GM20431 (cell line): Measurements from ENCODE around the gene ARID1B.

Experiments used
- in situ Hi-C: fragments of 300-500 bp; cut with MseI, MboI; formaldehyde crosslinking; loops from one replicate; pipeline ENCODE4 v1.15.0; 2020; ENCODE audit warnings: low sequenced_read_pairs; ENCODE audit not compliant: unreplicated experiment

The ARID1B gene

DNA sequence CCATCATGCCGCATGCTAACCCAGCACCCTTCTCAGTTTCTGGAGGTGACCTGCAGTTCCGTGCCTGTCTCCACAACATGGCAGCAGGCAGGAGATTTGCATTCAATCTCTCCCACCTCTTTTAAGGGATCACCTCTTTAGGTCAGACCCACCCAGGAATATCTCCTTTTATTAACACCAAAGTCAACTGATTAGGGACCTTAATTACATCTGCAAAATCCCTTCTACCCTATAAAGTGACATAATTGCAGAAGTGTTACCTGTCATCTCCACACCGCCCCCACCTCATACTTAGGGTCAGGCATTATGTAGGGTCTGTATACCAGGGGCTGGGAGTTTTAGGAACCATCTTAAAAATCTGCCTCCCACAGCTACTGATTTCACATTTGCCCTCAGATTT is 278.7 kb downstream of the ARID1B start:
- in situ Hi-C loops, result no loop called here

GRCh38 chr6:157056275-157056674 is 279.1 kb downstream of the ARID1B start:
- in situ Hi-C loops, result no loop called here

- in situ Hi-C loops, result no loop called here
These were observed 281.4 kb downstream of the ARID1B start for GRCh38 chr6:157058574-157058973.

GRCh38 chr6:157059781-157060180 is 282.6 kb downstream of the ARID1B start:
- in situ Hi-C loops, result no loop called here

GRCh38 chr6:157060440-157060952 is 283.3 kb downstream of the ARID1B start:
- in situ Hi-C loops, result no loop called here

GRCh38 chr6:157061770-157062594 is 284.8 kb downstream of the ARID1B start:
- in situ Hi-C loops, result no loop called here

GRCh38 chr6:157063176-157063905 is 286.2 kb downstream of the ARID1B start:
- in situ Hi-C loops, result no loop called here

DNA sequence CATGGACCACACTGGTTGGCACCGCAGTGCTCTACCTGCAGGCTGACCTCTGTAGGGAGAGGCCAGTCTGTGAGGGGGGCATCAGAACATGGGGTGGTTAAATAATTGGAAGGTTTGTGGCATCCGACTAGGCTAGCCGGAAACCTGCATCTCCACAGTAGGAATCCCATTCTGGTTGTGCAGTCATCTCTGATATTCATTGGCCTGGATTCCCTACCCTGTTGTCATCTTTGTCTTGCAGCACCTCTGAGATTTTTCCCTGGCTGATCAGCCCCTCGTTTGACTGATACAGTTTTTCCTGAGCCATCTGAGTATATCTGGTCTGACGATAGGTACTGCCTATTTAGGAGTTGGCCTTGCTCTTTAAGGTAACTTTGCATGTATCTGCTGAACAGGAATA is 286.7 kb downstream of the ARID1B start:
- in situ Hi-C loops, result no loop called here

DNA sequence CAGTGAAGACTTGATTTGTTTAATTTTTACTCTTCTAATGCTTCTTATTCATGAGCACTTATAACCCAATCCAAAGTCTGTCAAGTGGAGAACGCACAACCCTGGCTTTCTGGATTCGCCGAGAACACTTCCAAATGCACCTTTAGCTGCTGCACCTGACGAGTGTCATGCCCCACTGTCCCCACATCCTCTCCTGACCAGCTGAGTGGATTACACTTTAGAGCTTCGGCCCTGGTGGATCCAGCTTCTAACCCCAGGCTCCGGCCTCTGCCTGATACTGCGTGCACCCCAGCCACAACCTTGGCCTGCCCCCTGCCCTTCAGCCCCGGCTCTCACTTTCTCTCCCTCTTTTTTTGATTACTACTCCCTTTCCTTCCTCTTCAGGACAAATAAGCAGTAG is 287.3 kb downstream of the ARID1B start:
- in situ Hi-C loops, result no loop called here

DNA sequence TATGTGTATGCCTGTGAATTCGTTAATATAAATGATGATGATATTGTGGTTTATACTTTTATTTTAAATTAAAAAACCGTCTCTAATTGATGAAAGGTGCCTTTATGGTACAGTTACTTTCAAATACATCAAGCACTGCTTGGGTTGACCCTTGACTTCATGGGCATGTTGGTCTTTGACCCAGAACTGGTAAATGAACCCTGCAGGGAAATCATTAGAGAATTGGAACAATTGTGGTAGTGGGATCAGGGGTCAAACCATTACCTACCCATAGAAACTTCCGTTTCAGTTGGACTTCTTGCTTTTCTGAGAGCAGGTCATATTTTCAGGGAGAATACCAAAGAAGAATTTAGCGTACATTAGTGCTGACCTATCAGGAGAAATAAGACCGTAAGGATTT is 288.2 kb downstream of the ARID1B start:
- in situ Hi-C loops, result no loop called here

DNA sequence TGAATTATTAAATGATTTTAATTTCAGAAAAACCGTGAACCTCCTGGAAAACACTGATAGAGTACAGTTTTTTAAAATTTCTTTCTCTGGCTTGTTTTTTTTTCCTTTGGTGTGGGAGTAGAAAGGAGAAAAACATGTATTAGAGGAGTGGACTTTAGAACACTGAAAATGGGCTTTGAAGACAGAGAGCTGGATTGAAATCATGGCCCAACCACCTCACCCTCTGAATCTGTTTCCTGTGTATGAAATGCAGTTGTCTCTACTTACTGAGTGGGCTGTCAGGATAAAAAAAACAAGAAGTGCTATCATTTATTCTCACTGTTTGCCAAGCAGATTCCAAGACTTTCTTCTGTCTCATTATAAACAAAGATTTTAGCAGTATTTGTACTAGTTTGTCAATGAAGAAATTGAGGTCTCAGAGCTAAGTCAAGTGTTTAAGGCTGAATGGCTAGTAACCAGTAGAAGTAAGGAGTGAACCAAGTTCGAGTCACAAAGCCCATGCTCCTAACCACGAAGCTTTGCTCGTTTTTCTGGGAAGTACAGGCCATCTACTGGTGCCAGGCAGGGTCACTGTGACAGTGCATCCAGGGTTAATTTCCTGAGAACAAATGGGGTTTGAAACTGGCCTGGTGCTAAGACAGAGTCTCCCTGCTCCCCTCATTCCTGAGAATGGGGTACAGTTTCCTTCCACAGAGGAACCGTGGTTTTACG is 289.8 kb downstream of the ARID1B start:
- in situ Hi-C loops, result no loop called here

- in situ Hi-C loops, result no loop called here
These were observed 290.3 kb downstream of the ARID1B start for GRCh38 chr6:157067507-157067906.

DNA sequence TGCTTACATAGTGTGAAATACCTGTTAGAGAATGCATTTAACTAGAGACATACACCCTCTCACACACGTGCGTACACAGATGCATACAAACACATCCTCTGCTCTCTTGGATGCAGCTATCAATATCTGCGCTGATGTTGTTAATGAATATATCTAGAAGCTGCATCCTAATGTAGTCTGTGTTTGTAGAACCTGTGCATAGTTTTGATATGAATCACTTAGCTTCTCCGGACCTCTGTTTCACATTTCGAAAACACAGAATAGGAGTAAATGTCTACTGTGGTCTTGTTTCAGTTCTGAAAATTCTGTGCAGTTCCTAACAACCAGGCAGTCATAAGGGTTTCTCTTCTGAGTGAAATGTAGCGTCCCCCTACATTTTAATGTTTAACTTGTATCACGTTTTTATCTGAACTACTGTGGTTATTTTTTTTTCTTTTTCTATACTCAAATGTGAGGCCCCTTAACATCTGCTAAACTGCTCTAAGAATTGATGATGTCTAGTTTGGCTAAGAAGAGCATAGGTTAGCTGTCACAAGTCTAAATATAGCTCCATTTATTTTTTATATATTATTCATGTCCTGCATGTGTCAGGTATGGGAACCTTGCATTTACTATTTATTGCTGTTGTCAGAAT is 291.6 kb downstream of the ARID1B start:
- in situ Hi-C loops, result no loop called here

GRCh38 chr6:157069585-157069984 is 292.4 kb downstream of the ARID1B start:
- in situ Hi-C loops, result no loop called here

DNA sequence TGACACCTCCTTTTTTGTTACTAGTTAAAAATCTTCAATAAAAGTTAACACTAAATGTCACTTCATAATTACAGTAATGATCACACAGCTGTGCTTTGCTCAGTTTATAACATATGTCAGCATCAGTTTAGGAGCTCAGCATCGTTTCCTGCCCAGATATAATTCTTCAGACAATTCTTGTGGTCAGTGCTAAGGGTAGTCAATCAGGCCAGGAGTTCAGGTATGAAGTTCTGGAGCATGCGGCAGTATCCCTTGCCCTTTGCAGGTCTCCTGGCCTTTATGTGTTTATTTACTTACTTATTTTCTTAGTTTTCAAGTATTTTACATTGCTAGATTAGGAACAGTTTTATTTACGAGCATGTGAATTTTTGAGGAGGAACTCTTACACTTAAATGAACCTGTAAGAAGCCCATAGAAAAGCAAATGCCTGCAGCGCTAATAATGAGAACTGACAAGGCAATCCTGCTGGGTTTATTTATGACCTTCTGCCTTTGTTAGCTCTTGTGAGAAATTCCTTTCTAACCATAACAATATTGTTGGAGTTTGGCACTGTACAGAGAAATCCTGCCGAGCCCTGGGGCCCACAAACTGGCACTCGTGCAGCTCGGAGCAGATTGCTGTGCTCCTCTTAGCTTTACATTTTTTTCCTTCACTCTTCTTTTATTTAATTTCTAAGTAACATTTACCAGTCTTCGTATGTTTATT is 293.4 kb downstream of the ARID1B start:
- in situ Hi-C loops, result no loop called here

- in situ Hi-C loops, result no loop called here
These were observed 294.9 kb downstream of the ARID1B start for GRCh38 chr6:157072128-157072527.

GRCh38 chr6:157073596-157073995 is 296.4 kb downstream of the ARID1B start:
- in situ Hi-C loops, result no loop called here

- in situ Hi-C loops, result no loop called here
These were observed 297.8 kb downstream of the ARID1B start for GRCh38 chr6:157074969-157075368.

GRCh38 chr6:157075549-157076450 is 298.6 kb downstream of the ARID1B start:
- in situ Hi-C loops, result no loop called here
